HUES6 (cell line): ENCODE measurements around the gene GDF11.

ENCODE experiments used
- H3K27ac ChIP-seq: 2 replicates; pipeline ENCODE4 v1.7.0; 2013; ENCODE audit warnings: low read depth, mild to moderate bottlenecking, low read length, inconsistent platforms
- H3K27me3 ChIP-seq: 2 replicates; pipeline ENCODE4 v1.6.1; 2013; ENCODE audit warnings: low read length; ENCODE audit not compliant: control insufficient read depth, insufficient read depth
- H3K36me3 ChIP-seq: 2 replicates; pipeline ENCODE4 v1.6.1; 2013; ENCODE audit warnings: low read length; ENCODE audit not compliant: control insufficient read depth, insufficient read depth
- H3K4me1 ChIP-seq: 2 replicates; pipeline ENCODE4 v1.6.1; 2013; ENCODE audit warnings: low read length; ENCODE audit not compliant: control insufficient read depth, insufficient read depth
- H3K4me3 ChIP-seq: 2 replicates; pipeline ENCODE4 v1.5.1; 2013; ENCODE audit warnings: low read depth, low read length
- H3K9ac ChIP-seq: one replicate; pipeline ENCODE4 v1.6.1; 2013; ENCODE audit warnings: mild to moderate bottlenecking, low read length
- H3K9me3 ChIP-seq: 2 replicates; pipeline ENCODE4 v1.6.1; 2013; ENCODE audit warnings: low read depth, low read length; ENCODE audit not compliant: control insufficient read depth, insufficient read depth

GDF11 gene

GRCh38 chr12:55767156-55767555, 24.2 kb downstream of the GDF11 start:
- no peak overlapping the region for H3K4me3 ChIP-seq
- no peak overlapping the region for H3K9ac ChIP-seq
- no peaks in the 10 kb centered on the region for H3K9me3 ChIP-seq
- no peak overlapping the region for H3K27ac ChIP-seq
- H3K36me3 ChIP-seq: peaks cover 66% of the 10 kb centered on the region
- no peaks in the 10 kb centered on the region for H3K4me1 ChIP-seq
- H3K27me3 ChIP-seq: no peaks in the 10 kb centered on the region

- H3K27ac ChIP-seq: no peak overlapping the region
- no peaks in the 10 kb centered on the region for H3K9me3 ChIP-seq
- H3K27me3 ChIP-seq: no peaks in the 10 kb centered on the region
- H3K36me3 ChIP-seq: peaks cover 64% of the 10 kb centered on the region
- no peak overlapping the region for H3K4me3 ChIP-seq
- H3K4me1 ChIP-seq: no peaks in the 10 kb centered on the region
- no peak overlapping the region for H3K9ac ChIP-seq
Measured at GRCh38 chr12:55771736-55772135, 28.8 kb downstream of the GDF11 start.

- no peaks in the 10 kb centered on the region for H3K4me1 ChIP-seq
- H3K9me3 ChIP-seq: no peaks in the 10 kb centered on the region
- H3K9ac ChIP-seq: no peak overlapping the region
- H3K27me3 ChIP-seq: no peaks in the 10 kb centered on the region
- H3K36me3 ChIP-seq: peaks cover 72% of the 10 kb centered on the region
- H3K4me3 ChIP-seq: no peak overlapping the region
- H3K27ac ChIP-seq: no peak overlapping the region
Measured at GRCh38 chr12:55777856-55778255, 34.9 kb downstream of the GDF11 start.

GRCh38 chr12:55780685-55781084, 37.8 kb downstream of the GDF11 start:
- Histone ChIP-seq H3K27ac (no peak overlapping the region), H3K4me3 (no peak overlapping the region), H3K36me3 (peaks cover 91% of the 10 kb centered on the region)

GRCh38 chr12:55788546-55788945, 45.6 kb downstream of the GDF11 start:
- no peaks in the 10 kb centered on the region for H3K9me3 ChIP-seq
- no peaks in the 10 kb centered on the region for H3K4me1 ChIP-seq
- H3K4me3 ChIP-seq: no peak overlapping the region
- H3K9ac ChIP-seq: no peak overlapping the region
- peaks cover 89% of the 10 kb centered on the region for H3K36me3 ChIP-seq
- H3K27ac ChIP-seq: no peak overlapping the region
- no peaks in the 10 kb centered on the region for H3K27me3 ChIP-seq

More at GRCh38 chr12:55780685-55781084, 37.8 kb downstream of the GDF11 start:
- no peak overlapping the region for H3K9ac ChIP-seq
- H3K4me1 ChIP-seq: no peaks in the 10 kb centered on the region
- H3K9me3 ChIP-seq: no peaks in the 10 kb centered on the region
- H3K27me3 ChIP-seq: no peaks in the 10 kb centered on the region

GRCh38 chr12:55789171-55789570, 46.2 kb downstream of the GDF11 start:
- Histone ChIP-seq H3K27me3 (no peaks in the 10 kb centered on the region), H3K27ac (no peak overlapping the region), H3K9ac (no peak overlapping the region), H3K4me3 (no peak overlapping the region), H3K36me3 (peaks cover 89% of the 10 kb centered on the region), H3K9me3 (no peaks in the 10 kb centered on the region), H3K4me1 (no peaks in the 10 kb centered on the region)

- Histone ChIP-seq H3K4me1 (no peaks in the 10 kb centered on the region), H3K27me3 (no peaks in the 10 kb centered on the region), H3K36me3 (peaks cover 88% of the 10 kb centered on the region), H3K9ac (no peak overlapping the region), H3K4me3 (no peak overlapping the region), H3K9me3 (no peaks in the 10 kb centered on the region), H3K27ac (no peak overlapping the region)
Measured at GRCh38 chr12:55789893-55790292, 47.0 kb downstream of the GDF11 start.

- Histone ChIP-seq H3K27me3 (no peaks in the 10 kb centered on the region), H3K9me3 (no peaks in the 10 kb centered on the region), H3K4me3 (no peak overlapping the region), H3K27ac (no peak overlapping the region), H3K9ac (no peak overlapping the region), H3K4me1 (no peaks in the 10 kb centered on the region), H3K36me3 (peaks cover 83% of the 10 kb centered on the region)
Measured at GRCh38 chr12:55795950-55796349, 53.0 kb downstream of the GDF11 start.

GRCh38 chr12:55797068-55797467, 54.1 kb downstream of the GDF11 start:
- Histone ChIP-seq H3K9ac (no peak overlapping the region), H3K27me3 (no peaks in the 10 kb centered on the region), H3K36me3 (peaks cover 86% of the 10 kb centered on the region), H3K27ac (no peak overlapping the region), H3K9me3 (no peaks in the 10 kb centered on the region), H3K4me3 (no peak overlapping the region), H3K4me1 (no peaks in the 10 kb centered on the region)

GRCh38 chr12:55797550-55797949, 54.6 kb downstream of the GDF11 start:
- no peak overlapping the region for H3K4me3 ChIP-seq
- no peak overlapping the region for H3K27ac ChIP-seq
- no peak overlapping the region for H3K9ac ChIP-seq
- no peaks in the 10 kb centered on the region for H3K9me3 ChIP-seq
- peaks cover 86% of the 10 kb centered on the region for H3K36me3 ChIP-seq
- H3K27me3 ChIP-seq: no peaks in the 10 kb centered on the region
- H3K4me1 ChIP-seq: no peaks in the 10 kb centered on the region
